Muscle layer of duodenum (tissue), 2 donors: ENCODE results near the gene RNF121.

Source experiments
- H3K27ac ChIP-seq: one replicate; pipeline ENCODE4 v1.7.0; 2013; ENCODE audit warnings: mild to moderate bottlenecking, low read length
- H3K27me3 ChIP-seq: one replicate; pipeline ENCODE4 v1.7.0; 2013; ENCODE audit warnings: low read depth, mild to moderate bottlenecking, control low read depth, low read length
- H3K36me3 ChIP-seq, 2 donors: one replicate each; pipeline ENCODE4 v1.7.0; 2013; ENCODE audit warnings: low read length in 2 of 2, control low read depth in 1 of 2, mild to moderate bottlenecking in 1 of 2; ENCODE audit not compliant: insufficient read depth in 2 of 2, control insufficient read depth in 1 of 2
- H3K4me1 ChIP-seq, 2 donors: one replicate each; pipeline ENCODE4 v1.7.0; 2013; ENCODE audit warnings: low read length in 2 of 2, mild to moderate bottlenecking in 2 of 2, control low read depth in 1 of 2, moderate library complexity in 1 of 2; ENCODE audit not compliant: insufficient read depth in 2 of 2, control insufficient read depth in 1 of 2
- H3K4me3 ChIP-seq, 2 donors: one replicate each; pipeline ENCODE4 v1.7.0; 2013; ENCODE audit warnings: low read length in 2 of 2, low read depth in 1 of 2, mild to moderate bottlenecking in 1 of 2
- H3K9me3 ChIP-seq, 2 donors: one replicate each; pipeline ENCODE4 v1.7.0; 2013; ENCODE audit warnings: low read length in 2 of 2, control low read depth in 1 of 2, mild to moderate bottlenecking in 1 of 2; ENCODE audit not compliant: control insufficient read depth in 1 of 2
- donor health status: healthy.

Gene RNF121

GRCh38 chr11:71914617-71915189 lies 14.1 kb upstream of the RNF121 start:
- no peaks in the 10 kb centered on the region for H3K9me3 ChIP-seq
- no peaks in the 10 kb centered on the region for H3K27me3 ChIP-seq
- no peak overlapping the region for H3K27ac ChIP-seq

GRCh38 chr11:71917646-71918140 lies 11.2 kb upstream of the RNF121 start:
- no peaks in the 10 kb centered on the region for H3K9me3 ChIP-seq
- H3K4me1 ChIP-seq, result no peaks in the 10 kb centered on the region
- H3K4me3 ChIP-seq, result no peak overlapping the region
- H3K27me3 ChIP-seq, result no peaks in the 10 kb centered on the region
- no peak overlapping the region for H3K27ac ChIP-seq
- peaks cover 27 to 55% of the 10 kb centered on the region in 2 donors for H3K36me3 ChIP-seq

More at GRCh38 chr11:71914617-71915189, 14.1 kb upstream of the RNF121 start:
- Histone ChIP-seq H3K36me3 (peaks cover 27 to 55% of the 10 kb centered on the region in 2 donors), H3K4me1 (no peaks in the 10 kb centered on the region), H3K4me3 (no peak overlapping the region)

GRCh38 chr11:71927820-71928736 lies 768 bp upstream of the RNF121 start, which contains the start of gene XNDC1N:
TSS of gene XNDC1N (minus strand) at chr11:71928594. CDS start at chr11:71923353, 5,241 bp downstream.
- Histone ChIP-seq H3K9me3 (no peaks in the 10 kb centered on the region), H3K27me3 (no peaks in the 10 kb centered on the region), H3K4me1 (peaks cover 15 to 29% of the 10 kb centered on the region in 2 donors), H3K4me3 (peak within 1 kb of the TSS; percentile 99), H3K27ac (peak within 1 kb of the TSS; percentile 99), H3K36me3 (peaks cover 5 to 6% of the 10 kb centered on the region in 2 donors)

- H3K27me3 ChIP-seq, result no peaks in the 10 kb centered on the region
- H3K4me1 ChIP-seq, result peaks cover 15 to 29% of the 10 kb centered on the region in 2 donors
- peaks cover 5 to 6% of the 10 kb centered on the region in 2 donors for H3K36me3 ChIP-seq
- peak overlapping the region; percentile 99 for H3K27ac ChIP-seq
- peak overlapping the region; percentile 99 for H3K4me3 ChIP-seq
- no peaks in the 10 kb centered on the region for H3K9me3 ChIP-seq
Observed at GRCh38 chr11:71929491-71929890, 645 bp downstream of the RNF121 start.

GRCh38 chr11:71930556-71931244 lies 1.9 kb downstream of the RNF121 start:
- Histone ChIP-seq H3K27ac (no peak overlapping the region), H3K4me3 (no peak overlapping the region), H3K4me1 (peaks cover 15 to 29% of the 10 kb centered on the region in 2 donors), H3K27me3 (no peaks in the 10 kb centered on the region), H3K9me3 (no peaks in the 10 kb centered on the region), H3K36me3 (no peaks in the 10 kb centered on the region)

- no peaks in the 10 kb centered on the region for H3K9me3 ChIP-seq
- H3K27ac ChIP-seq, result no peak overlapping the region
- no peak overlapping the region for H3K4me3 ChIP-seq
- H3K36me3 ChIP-seq, result no peaks in the 10 kb centered on the region
- H3K4me1 ChIP-seq, result peaks cover 15 to 29% of the 10 kb centered on the region in 2 donors
- H3K27me3 ChIP-seq, result no peaks in the 10 kb centered on the region
Observed at GRCh38 chr11:71931245-71931602, 2.4 kb downstream of the RNF121 start.

GRCh38 chr11:71933141-71933933 lies 4.5 kb downstream of the RNF121 start:
- no peaks in the 10 kb centered on the region for H3K27me3 ChIP-seq
- H3K27ac ChIP-seq, result no peak overlapping the region
- H3K36me3 ChIP-seq, result no peaks in the 10 kb centered on the region
- H3K4me3 ChIP-seq, result no peak overlapping the region
- no peaks in the 10 kb centered on the region for H3K9me3 ChIP-seq
- H3K4me1 ChIP-seq, result peaks cover 13 to 26% of the 10 kb centered on the region in 2 donors

GRCh38 chr11:71934213-71934612 lies 5.4 kb downstream of the RNF121 start:
- no peaks in the 10 kb centered on the region for H3K36me3 ChIP-seq
- H3K4me1 ChIP-seq, result peaks cover 13 to 26% of the 10 kb centered on the region in 2 donors
- no peaks in the 10 kb centered on the region for H3K27me3 ChIP-seq
- H3K27ac ChIP-seq, result no peak overlapping the region
- no peaks in the 10 kb centered on the region for H3K9me3 ChIP-seq
- no peak overlapping the region for H3K4me3 ChIP-seq

- Histone ChIP-seq H3K27ac (no peak overlapping the region), H3K4me1 (peaks cover 4 to 15% of the 10 kb centered on the region in 2 donors), H3K27me3 (no peaks in the 10 kb centered on the region), H3K4me3 (no peak overlapping the region), H3K36me3 (no peaks in the 10 kb centered on the region), H3K9me3 (no peaks in the 10 kb centered on the region)
Observed at GRCh38 chr11:71935338-71935925, 6.6 kb downstream of the RNF121 start.

GRCh38 chr11:71936825-71937224 lies 8.0 kb downstream of the RNF121 start:
- Histone ChIP-seq H3K27ac (no peak overlapping the region), H3K36me3 (no peaks in the 10 kb centered on the region), H3K4me1 (peaks cover 4% of the 10 kb centered on the region in 2 donors)

More at GRCh38 chr11:71936825-71937224, 8.0 kb downstream of the RNF121 start:
- Histone ChIP-seq H3K27me3 (no peaks in the 10 kb centered on the region), H3K9me3 (no peaks in the 10 kb centered on the region), H3K4me3 (no peak overlapping the region)
